MV-4-11 (cell line): ENCODE results near the gene SPEF2.
"Not testable (repeated sequence)": the region's sequence is repeated elsewhere in the genome, so short reads cannot be mapped to it uniquely, and the experiment has no call there.

ENCODE experiments used
- DNase-seq: peaks from one replicate; lab custom pipeline; 2025; lab: John Stamatoyannopoulos, UW

SPEF2 gene

DNA sequence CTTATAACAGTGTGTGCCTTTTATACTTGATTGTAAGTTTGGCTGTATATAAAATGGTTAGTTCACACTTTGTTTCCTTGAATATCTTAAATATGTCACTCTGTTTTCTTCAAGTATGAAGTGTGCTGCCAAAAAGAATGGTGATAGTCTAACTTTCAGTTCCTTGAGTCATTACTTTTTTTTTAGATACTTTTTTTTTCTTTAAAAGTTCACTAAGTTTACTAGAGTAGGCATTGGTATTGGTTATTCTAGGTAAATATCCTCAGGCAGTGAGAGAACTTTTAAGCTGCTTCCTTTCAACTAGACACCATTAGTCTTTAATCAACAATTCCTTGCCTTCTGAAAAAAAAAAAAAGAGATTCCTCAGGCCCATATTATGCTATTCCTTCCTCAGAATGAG is 41.9 kb downstream of the SPEF2 start:
- DNase-seq, result no peak

DNA sequence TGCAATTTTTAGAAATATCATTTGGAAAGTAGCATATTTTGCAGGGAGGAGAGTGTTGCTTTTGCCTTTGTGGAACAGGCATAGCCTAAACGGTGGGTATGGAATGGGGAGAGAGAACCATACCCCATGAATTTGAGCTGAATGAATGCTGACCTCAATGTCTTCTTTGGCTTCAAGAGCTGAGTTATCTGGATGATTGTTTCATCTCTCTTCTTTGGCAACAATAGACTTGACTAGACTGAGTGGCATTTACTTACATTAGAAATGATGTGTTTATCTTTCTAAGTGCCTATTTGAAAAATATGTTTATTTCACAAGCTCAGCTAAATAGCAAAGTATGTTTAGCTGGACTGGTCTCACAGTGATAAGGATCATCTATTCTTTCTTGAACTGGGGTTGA is 42.8 kb downstream of the SPEF2 start:
- DNase-seq, result no peak

DNA sequence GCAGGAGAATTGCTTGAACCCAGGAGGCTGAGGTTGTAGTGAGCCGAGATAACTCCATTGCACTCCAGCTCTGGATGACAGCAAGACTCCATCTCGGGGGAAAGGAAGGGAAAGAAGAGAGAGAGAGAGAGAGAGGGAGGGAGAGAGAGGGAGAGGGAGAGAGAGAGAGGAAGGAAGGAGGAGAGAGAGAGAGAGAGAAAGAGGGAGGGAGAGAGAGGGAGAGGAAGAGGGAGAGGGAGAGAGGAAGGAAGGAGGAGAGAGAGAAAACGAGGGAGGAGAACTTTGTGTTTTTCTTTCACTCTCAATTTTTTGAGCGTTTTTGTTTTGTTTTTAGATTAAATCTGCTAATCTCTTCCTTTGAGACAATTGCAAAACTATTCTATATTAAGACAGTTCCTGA is 46.9 kb downstream of the SPEF2 start:
- DNase-seq, result no peak

DNA sequence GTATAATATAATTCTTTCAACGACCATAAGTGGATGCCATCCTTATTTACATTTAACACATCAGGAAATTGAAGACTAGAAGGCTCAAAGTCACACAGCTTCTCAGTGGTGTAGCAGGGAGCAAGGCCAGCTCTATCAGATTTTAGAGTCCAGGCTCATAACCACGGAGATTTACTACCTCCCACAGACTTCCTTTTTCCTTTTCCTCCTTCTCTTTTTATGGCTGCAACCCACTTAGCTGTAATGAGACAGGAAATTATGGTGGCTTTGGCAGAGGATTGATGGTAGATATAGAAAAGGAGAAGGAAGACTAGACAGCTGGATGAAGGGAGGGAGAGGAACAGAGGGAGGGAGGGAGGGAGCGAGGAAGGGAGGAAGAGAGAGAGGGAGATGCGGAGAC is 47.4 kb downstream of the SPEF2 start:
- peak; percentile 96 for DNase-seq

DNA sequence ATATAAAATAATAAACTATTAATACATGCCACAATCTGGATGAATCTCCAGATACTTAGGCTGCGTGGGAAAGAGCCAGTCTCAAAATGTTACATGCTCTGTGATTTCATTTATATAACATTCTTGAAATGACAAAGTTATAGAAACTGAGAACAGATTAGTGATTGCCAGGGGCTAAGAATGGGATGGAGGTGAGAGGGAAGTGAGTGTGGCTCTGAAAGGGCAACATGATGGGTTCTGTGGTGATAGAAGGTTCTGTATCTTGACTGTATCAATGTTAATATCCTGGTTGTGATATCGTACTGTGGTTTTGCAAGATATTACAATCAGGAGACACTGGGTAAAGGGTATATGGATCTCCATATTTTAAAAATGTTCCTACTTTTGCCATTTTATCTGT is 50.7 kb downstream of the SPEF2 start:
- DNase-seq, result no peak

DNA sequence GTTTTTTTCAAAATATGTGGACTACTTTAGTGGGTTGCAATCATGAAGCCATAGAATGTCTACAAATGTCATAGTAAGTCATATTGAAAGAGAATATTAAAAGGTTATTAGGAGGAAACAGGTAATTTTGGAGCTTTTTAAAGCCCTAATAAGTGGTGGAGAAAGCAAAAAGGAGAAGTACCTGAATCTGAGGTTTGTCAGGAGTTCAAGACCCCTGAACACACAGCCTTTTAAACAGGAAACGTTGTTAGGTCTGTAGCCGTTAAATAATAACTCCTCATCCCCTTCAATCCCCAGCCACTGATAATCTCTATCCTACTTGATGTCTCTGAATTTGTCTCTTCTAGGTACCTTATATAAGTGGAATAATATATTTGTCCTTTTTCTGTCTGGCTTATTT is 51.1 kb downstream of the SPEF2 start:
- no peak for DNase-seq

DNA sequence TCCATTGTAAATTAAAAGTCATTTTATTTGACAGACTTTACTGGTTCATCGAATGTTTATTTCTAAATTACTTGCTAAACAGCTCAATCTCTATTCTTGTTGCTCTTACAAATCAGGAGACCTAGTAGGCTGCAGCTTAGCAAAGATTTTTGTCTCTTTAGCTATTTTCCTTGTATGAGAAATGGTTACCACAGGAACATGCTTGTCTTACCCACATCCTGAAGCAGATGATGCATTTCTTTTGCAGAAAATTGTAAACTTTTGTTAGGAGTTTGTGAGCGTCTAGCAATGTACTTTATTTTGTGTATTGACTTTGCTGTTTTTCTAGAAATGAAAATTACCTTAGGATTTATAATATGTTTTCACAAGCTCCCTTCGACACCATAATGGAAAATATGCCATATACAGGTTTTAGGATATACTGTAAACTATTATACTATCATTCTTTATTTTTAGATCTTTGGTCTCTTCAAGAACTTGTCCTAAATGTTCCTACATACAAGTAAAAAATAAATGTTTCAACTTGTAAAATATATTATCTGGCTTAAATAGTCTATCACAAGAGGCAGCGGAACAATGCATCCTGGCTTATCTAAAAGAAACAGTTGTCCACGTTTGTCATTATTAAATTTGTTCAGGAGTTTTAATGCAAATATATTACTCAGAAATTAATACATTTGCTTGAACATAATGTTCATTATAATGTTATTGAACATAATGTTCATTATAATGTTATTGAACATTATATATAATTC is 54.1 kb downstream of the SPEF2 start:
- DNase-seq, result no peak

DNA sequence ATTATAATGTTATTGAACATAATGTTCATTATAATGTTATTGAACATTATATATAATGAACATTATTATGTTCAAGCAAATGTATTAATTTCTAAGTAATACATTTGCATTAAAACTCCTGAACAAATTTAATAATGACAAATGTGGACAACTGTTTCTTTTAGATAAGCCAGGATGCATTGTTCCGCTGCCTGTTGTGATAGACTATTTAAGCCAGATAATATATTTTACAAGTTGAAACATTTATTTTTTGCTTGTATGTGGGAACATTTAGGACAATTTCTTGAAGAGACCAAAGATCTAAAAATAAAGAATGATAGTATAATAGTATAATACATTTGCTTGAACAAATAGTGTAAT is 54.6 kb downstream of the SPEF2 start:
- DNase-seq, result not testable (repeated sequence)

DNA sequence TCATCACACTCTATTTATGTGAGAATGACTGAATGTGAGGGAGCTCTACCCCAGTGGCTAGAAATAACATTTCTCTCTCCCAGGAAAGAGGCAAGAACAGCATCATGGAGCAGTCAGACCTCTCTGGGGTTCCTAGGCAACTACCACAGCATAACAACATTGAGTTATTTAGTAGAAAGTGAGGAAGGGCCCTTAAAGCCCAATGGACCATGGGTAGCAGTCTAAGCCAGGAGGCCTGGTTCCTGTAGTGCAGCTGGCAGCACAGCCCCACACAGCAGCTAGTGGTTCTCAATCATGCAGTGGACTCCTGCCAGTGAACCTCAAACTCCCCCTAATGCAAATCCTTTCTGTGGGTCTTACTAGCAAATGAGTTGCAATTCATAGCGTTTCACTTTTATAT is 55.3 kb downstream of the SPEF2 start:
- DNase-seq, result peak; percentile 50

DNA sequence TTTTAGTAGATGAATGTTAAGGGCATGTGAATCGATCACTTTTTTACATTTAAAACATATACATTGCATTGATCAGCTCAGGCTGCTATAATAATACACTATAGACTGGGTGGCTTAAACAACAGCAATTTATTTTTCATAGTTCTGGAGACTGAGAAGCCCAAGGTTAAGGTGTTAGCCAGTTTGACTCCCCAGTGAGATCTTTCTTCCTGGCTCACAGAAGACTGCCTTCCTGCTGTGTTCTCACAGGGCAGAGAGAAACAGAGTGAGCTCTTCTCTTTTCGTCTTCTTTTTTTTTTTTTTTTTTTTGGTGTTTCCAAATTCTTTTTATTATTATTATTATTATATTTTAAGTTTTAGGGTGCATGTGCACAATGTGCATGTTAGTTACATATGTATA is 56.4 kb downstream of the SPEF2 start:
- no peak for DNase-seq

DNA sequence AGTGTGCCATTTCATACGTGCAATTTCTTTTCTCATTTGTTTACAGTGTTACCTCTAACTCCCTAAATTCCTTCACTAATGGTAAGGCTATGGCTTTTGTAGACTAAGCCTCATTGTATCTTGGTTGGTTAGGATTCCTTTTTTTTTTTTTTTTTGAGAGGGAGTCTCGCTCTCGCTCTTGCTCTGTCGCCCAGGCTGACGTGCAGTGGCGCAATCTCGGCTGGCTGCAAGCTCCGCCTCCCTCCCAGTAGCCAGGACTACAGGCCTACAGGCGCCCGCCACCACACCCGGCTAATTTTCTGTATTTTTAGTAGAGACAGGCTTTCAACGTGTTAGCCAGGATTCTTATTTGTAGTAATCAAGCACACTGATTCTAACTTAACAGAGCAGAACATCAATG is 57.7 kb downstream of the SPEF2 start:
- no peak for DNase-seq

DNA sequence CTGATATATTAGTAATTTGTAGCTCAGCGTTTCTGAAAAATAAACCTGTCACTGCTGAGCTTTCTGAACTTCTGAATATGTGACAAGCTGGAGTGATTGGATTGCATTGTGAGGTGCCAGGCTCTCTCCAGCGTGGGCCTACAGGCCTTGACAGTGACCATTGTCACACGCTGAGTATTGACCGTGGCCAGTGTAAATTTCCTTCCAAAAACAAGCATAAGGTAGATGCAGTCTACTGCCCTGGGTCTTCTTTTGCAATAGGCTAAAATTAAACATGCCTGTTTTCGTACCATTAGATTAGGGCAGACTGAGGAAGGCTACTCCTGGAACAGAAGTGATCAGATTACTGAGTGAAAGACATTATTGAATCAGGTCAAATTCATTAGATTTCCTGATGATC is 60.2 kb downstream of the SPEF2 start:
- no peak for DNase-seq

DNA sequence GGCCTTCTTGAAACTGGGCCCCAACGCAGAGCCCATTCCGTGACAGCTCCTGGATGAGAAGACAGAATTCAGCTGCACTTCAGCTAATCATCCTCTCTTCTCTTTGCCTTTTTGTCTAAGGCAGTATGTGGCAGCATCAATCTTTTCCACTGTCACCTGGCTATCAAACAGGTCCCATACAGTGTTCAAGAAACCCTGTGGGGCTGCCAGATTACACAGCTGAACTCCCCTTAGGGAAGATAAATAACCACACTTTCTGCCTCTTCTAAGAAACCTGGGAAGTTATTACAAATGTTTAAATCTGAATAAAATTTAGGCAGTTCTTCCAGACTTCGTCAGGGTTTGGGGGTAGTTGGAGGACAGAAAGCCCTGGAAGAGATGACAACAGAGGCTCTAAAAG is 61.0 kb downstream of the SPEF2 start:
- DNase-seq, result no peak

DNA sequence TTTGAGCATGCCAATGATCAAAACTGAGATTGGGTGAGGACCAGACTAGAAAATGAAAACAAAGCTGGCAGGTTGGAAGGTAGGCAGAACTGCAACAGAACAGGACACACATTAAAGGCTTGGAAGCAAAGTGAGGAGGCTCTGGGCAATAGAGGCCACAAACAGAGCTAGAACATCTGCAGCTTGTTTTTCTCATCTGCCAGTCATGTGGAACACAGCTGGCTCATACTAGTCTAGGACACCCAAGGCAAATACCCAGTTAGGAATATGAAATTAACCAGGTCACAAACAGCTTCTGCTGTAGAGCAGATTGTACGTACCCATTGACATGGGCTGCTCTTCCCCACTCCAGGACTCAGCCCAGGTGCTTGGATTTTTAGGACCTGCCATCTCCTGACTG is 61.7 kb downstream of the SPEF2 start:
- DNase-seq, result no peak

DNA sequence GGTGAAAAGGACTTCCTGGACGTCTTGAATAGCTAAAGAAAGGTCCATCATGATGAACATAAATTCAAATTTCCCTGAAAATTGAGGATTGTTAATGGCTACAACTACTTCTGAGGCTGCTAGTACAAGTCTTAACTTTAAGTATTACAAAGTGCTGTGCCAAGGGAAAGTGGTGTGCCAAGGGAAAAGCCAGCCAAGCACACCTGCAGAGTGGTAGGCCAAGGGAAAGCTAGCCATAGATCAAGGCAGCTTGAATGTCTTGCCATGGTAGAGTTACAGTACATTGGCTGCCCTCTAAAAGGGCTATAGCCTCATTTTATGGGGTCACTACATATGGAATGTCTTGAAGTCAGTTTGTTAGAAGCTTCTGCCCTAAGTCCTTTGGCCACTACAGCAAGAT is 64.2 kb downstream of the SPEF2 start:
- DNase-seq, result no peak

DNA sequence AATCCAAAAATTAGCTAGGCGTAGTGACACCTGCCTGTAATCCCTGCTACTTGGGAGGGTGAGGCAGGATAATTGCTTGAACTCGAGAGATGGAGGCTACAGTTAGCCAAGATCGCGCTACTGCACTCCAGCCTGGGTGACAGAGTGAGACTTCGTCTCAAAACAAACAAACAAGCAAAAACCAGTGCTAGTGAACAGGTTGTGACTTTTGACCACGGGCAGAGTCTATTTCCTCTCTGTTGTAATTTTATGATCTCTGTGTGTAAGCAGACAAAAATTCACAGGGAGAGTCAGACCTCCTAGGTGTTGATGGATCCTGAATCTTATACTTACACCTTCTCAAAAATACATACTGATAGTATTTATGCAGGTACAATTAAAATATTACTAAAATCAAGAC is 65.8 kb downstream of the SPEF2 start:
- DNase-seq, result no peak

DNA sequence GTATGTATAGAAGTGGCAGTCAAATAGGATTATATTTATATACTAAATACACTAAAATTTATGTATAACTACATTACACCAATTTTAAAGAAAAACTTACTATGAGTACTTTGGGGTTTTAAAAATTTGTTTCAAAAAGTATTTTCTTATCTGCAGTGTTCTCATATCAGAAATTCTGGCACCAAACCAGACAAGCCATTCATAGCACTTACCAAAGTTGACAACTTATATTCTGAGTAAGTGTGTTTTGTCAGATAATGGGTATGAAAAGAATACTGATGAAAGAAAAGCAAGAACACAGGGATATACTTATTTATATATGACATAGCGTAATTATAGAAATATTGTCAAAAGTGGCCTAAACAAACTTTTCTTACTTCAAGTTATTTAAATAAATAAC is 67.5 kb downstream of the SPEF2 start:
- DNase-seq, result no peak

DNA sequence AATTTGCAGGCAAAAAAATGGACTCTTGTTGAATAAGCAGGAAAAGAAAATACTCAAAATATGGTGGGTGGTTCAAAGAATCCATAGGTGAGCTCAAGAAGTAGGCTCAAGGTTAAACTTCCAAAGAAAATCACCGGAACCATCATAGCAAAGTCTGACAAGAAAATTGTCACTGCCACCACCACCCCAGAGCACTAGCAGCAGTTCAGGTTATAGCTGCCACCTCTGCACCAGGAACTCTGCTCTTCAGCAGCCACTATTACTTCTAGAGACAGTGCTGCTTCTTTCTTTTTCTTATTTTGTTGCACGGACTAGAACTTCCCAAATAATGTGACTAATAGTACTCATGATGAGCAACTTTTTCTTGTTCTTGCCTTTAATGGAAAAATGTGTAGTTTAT is 70.3 kb downstream of the SPEF2 start:
- no peak for DNase-seq

DNA sequence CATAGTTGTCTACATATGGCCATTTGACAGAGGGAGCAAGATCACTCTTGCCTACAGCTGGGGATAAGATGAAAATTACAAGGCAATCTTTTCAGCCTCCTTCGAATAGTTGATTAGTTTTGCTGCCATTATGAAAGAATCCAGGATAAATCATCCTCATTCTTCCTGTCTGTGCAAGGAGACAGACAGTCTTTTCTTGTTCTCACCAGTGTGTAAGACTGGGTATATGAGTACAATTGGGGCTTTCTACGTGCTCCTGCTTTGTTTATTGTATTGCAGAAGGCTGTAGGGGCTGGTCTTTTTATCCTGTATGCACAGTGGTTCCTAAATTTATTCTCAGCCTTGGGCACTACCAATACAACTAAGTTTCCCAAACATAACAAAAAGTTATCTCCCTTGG is 76.8 kb downstream of the SPEF2 start:
- no peak for DNase-seq

DNA sequence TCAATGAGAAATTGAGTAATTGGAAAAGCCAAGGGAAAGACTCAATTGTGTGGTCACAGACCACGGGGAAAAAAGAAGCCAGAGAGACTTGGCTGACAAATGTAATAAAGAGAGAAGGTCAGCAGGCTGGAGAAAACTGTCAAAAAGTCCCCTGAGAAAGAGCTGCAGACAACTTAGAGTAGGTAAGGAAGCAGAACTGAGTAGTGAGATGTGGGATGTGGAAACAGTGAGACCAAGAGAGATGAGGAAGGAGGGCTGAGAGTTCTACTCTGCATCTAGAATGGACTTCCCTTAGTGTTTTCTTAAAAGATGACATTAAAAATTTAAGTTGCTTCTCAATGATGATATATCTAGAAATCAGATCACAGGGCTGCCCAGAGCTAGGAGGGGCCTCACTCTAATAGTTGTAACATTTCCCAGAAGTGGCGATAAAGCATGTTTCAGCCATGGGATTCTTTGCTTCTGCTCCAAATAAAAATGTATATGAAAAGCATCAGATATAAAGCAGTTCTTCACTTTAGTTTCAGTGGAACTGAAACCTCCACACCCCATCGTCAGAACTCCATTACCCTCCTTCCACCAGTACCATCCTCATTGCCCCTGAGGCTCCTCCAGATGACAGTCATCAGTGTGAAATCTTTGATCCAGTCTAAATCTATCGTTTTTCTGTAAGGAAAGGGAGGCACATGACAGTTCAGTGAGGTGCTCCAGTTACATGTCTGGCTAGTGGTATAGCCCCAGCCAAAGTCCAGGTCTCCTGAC is 80.6 kb downstream of the SPEF2 start:
- DNase-seq, result peak; percentile 75

DNA sequence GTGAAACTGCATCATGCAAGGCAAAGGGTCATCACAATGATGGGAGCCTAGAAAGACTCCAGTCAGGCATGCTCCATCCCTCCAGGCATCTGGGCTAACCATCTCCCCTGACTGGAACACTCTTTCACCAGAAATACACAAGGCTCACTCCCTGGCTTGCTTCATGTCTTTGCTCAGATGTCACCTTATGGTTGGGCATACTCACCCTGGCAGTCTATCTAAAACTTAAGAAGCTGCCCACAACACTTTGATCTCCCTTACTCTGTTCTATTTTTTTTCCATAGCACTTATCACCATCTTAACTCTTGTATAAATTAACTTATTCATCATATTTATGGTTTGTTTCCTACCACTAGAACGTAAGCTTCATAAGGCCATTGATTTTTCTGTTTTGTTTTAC is 90.0 kb downstream of the SPEF2 start:
- DNase-seq, result no peak

DNA sequence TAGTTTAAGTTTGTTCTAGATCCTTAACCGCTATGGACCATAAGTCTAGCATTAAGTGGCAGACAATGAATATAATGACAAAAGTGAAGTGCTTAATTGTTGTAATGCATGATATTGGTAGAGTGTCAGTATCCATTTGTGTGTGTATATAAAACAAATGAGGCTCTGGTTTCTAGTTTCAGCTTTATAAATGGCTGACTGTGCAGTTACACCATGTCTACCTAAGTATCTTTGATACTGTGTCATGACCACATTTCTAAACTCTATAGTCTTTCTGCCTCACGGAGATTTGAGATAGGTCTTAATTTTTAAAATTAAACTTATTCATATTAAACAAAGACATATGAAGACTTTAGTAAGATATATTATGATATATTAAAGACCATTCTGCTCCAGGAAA is 92.0 kb downstream of the SPEF2 start:
- no peak for DNase-seq

DNA sequence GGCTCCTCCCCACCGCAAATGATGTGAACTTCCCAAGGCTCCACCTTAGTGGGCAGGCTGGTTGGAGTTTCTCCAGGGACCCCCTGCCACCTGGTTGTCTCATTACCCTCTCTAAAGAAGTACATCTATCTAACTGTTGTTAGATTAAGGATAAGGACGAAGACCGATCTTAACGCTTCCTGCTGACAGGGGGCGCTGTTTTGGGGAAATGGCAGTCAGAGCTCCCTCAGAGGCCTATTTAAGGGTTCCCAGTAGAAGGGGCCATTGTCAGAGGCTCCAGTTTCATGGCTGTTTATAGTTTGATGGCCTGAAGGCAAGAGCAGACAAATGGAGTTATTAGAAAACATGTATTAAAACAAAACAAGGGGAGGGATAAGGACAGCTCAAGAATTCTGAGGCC is 100.1 kb downstream of the SPEF2 start:
- DNase-seq, result no peak

DNA sequence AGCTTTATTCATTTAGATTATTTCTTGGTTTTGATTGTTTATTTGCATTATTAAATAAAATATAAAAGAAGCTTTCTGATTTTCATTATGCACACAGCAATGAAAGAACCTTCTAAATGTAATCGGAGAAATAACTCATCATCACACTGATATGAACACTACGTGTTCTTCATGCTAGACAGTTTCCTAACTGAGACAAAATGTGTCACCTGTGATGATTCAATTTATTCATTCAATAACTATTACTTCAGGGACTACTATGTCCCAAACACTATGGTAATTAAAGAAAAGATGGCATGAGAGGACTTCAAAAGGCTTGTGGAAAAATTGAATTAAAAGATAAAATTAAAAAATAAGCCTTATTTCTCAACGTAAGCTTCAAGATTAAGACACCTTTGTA is 118.1 kb downstream of the SPEF2 start:
- no peak for DNase-seq
